Fibroblast of mammary gland (primary cell): ENCODE results near the gene TSACC.
A peak's percentile ranks its signal among the peaks of the same experiment; 100 is the strongest.

Experiments used
- DNase-seq: peaks from one replicate; pipeline ENCODE4 v3.0.0-alpha.2; 2010; ENCODE audit warnings: low read depth
- H3K4me3 ChIP-seq: 2 replicates; pipeline ENCODE4 v1.5.1; 2011; ENCODE audit warnings: low read depth, mild to moderate bottlenecking, low read length, moderate library complexity; ENCODE audit not compliant: control insufficient read depth
- TF ChIP-seq, protein P1 (sequence below): conservative IDR thresholded peaks from 2 replicates; pipeline ENCODE4 v1.5.1; 2011; ENCODE audit warnings: low read depth, low read length, inconsistent platforms; ENCODE audit not compliant: control insufficient read depth, insufficient read depth

Gene TSACC

DNA sequence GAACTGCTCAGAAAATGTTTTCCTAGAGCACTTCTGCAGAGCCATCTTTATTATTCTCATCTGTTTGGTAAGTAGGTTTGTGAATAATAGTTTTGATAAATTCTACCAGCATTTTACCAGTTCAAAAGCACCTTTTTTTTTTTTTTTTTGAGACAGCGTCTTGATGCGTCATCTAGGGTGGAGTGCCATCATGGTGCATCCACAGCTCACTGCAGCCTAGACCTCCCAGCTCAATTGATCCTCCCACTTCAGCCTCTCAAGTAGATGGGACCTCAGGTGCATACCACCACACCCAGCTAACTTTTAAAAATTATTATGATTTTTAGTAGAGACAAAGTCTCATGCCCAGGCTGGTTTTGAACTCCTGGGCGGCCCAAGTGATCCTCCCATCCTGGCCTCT lies 20.9 kb downstream of the TSACC start:
- DNase-seq: no peak
- no peak overlapping the region for H3K4me3 ChIP-seq
- TF ChIP-seq, protein P1, sequence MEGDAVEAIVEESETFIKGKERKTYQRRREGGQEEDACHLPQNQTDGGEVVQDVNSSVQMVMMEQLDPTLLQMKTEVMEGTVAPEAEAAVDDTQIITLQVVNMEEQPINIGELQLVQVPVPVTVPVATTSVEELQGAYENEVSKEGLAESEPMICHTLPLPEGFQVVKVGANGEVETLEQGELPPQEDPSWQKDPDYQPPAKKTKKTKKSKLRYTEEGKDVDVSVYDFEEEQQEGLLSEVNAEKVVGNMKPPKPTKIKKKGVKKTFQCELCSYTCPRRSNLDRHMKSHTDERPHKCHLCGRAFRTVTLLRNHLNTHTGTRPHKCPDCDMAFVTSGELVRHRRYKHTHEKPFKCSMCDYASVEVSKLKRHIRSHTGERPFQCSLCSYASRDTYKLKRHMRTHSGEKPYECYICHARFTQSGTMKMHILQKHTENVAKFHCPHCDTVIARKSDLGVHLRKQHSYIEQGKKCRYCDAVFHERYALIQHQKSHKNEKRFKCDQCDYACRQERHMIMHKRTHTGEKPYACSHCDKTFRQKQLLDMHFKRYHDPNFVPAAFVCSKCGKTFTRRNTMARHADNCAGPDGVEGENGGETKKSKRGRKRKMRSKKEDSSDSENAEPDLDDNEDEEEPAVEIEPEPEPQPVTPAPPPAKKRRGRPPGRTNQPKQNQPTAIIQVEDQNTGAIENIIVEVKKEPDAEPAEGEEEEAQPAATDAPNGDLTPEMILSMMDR: no peak

DNA sequence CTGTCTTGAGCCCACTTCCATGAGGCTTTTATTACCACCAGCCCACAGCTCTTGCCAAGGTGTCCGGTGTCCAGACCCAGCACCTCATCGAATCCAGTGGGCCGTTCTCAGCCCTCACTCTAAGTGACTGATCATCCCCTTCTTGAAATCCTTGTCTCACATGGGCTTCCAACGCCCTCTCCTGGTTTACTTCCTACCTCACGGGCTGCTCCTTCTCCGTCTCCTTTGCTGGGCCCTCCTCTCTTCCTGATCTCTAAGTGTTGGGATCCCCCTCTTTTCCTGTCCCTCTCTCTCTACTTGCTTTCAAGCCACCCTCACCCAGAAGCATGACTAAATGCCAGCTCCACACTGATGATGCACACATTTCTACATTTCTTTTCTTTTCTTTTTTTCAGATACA lies 21.6 kb downstream of the TSACC start:
- no peak overlapping the region for H3K4me3 ChIP-seq
- TF ChIP-seq, protein P1: peak; percentile 68
- DNase-seq: peak; percentile 74

DNA sequence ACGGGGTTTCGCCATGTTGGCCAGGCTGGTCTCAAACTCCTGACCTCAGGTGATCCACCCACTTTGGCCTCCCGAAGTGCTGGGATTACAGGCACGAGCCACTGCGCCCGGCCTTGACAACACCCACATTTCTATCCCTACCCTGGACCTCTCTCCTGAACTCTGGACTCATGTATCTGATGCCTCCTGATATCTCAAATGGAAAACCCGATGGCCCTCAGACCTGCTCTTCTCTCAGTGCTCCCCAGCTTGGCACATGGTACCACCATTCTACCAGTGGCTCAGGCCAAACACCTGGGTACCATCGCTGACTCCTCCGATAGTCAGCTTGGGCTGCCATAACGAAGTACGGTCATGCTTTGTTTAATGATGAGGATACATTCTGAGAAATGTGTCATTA lies 22.2 kb downstream of the TSACC start:
- DNase-seq: no peak
- H3K4me3 ChIP-seq: no peak overlapping the region
- TF ChIP-seq, protein P1: no peak

DNA sequence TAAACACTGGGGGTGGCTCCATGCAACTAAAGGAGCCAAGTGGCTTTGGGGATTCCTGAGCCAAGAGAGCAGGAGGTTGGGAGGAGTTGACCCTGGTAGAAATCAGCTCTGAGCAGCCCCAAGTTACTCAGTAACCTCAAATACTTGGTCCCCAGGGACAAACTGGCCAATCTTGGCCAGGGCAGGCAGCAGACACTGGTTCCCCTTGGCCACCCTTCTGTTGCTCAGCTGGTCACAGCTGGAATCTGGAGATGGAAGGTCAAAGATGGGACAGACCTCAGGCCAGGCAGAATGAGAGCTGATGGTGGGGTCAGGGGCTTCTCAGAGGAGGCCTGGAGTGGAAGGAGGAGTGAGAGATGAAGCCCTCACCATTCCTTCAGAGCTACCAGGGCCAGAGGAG lies 27.4 kb downstream of the TSACC start:
- TF ChIP-seq, protein P1: no peak
- H3K4me3 ChIP-seq: no peak overlapping the region
- DNase-seq: no peak

DNA sequence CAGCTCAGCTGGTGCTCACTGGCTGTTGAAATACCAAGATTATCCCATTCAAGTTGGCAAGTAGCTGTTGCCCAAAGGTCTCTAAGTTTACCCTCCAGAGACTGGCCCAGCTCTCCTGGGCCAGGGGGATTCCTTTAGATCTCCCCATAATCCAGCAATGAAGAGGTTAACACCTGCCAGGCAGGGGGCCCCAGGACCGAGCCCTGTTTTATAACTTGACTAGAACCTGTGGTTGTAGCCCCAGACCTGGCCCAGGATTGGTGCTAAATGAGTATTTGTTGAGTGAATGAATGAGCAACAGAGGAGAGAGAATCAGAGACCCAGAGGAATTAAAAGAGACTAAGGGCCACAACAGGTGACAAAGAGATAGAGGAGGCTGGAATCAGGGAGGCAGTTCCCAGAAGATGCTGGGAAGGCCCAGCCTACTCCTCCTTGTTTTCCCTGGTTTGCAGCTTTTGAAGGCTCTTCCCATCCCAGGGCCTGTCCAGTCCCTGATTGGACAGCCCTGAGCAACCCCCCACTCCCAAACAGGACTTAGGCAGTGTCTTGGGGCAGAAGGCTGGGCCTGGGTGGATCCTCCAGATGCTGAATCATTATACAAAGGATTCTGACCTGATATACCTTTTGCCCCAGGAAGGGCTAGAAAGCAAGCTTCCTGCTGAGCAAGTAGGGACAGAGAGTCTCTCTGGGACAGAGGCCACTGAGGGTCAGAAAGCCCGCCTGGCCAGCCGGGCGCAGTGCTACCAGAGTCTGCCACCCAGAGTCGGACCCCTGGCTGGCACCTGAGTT lies 28.2 kb downstream of the TSACC start:
- no peak for DNase-seq
- TF ChIP-seq, protein P1: no peak

DNA sequence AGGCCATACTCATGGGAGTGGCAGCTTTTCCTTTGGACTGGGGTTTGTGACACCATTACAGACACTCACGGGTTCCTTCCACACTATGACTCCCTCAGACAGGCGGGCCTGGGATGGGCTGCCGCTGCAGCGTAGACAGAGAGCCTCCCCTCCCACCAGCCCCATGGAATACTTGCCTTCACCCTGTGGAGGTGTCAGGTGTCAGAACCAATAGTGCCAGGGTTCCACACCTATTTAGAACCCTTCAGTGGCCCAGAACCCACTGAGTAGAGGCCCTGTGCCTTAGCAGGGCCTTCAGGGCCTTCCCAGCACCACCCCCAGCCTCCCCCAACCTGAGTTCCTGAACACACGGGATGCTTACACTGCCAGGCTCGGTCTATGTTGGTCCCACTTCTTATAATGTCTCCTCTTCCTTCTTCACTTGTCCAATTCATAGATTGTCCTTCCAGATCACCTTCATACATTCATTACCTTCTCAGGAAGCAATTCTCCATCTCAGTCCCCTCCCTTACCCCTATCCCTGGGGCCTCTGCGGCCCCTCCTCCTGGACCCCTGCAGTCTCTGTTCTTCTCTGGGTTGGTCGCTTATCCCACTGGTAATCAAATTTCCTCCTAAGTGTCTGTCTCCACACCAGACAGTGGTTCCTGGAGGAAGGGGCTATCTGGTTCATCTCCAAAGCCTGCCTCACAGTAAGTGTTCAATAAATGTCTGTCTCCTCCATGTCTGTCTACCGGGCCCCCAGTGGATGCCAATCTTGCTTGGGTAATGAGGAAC lies 29.2 kb downstream of the TSACC start:
- TF ChIP-seq, protein P1: no peak
- H3K4me3 ChIP-seq: no peak overlapping the region
- DNase-seq: no peak

More for the DNA sequence above, 28.2 kb downstream of the TSACC start:
- no peak overlapping the region for H3K4me3 ChIP-seq
